IPS-15b (cell line): ENCODE measurements around the gene PRPF18.

Experiments used
- H3K27me3 ChIP-seq: one replicate; pipeline ENCODE4 v1.6.1; 2013; ENCODE audit warnings: low read length; ENCODE audit not compliant: control insufficient read depth, insufficient read depth
- H3K36me3 ChIP-seq: one replicate; pipeline ENCODE4 v1.6.1; 2013; ENCODE audit warnings: low read length; ENCODE audit not compliant: control insufficient read depth, insufficient read depth
- H3K4me1 ChIP-seq: one replicate; pipeline ENCODE4 v1.6.1; 2013; ENCODE audit warnings: mild to moderate bottlenecking, low read length; ENCODE audit not compliant: control insufficient read depth, insufficient read depth
- H3K4me3 ChIP-seq: one replicate; pipeline ENCODE4 v1.5.1; 2013; ENCODE audit warnings: low read depth, low read length
- H3K9ac ChIP-seq: one replicate; pipeline ENCODE4 v1.6.1; 2013; ENCODE audit warnings: low read depth, mild to moderate bottlenecking, low read length
- H3K9me3 ChIP-seq: one replicate; pipeline ENCODE4 v1.6.1; 2013; ENCODE audit warnings: mild to moderate bottlenecking, low read length; ENCODE audit not compliant: control insufficient read depth, insufficient read depth

PRPF18 gene

DNA sequence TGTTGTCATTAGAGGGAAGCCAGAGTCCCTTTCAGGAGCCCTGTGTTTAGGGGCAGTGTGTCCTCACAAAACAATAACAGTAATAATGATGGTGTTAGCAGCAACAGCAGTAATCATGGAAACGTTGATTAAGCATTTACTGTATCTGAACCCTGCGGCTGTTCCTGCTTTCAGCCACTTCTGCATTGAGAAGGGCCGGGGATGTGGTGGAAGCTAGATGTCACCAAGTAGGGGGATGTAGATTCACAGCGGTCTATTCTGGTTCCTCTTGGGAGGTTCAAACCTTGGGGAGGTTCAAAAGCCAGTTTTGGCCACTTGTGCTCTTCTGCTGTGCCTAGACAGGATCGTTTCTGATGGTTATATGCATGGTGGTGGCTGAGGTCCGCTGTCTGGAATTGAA is 44.8 kb downstream of the PRPF18 start:
- Histone ChIP-seq H3K4me3 (no peak overlapping the region), H3K36me3 (no peaks in the 10 kb centered on the region), H3K4me1 (peaks cover 17% of the 10 kb centered on the region), H3K9me3 (no peaks in the 10 kb centered on the region), H3K9ac (no peak overlapping the region), H3K27me3 (no peaks in the 10 kb centered on the region)

DNA sequence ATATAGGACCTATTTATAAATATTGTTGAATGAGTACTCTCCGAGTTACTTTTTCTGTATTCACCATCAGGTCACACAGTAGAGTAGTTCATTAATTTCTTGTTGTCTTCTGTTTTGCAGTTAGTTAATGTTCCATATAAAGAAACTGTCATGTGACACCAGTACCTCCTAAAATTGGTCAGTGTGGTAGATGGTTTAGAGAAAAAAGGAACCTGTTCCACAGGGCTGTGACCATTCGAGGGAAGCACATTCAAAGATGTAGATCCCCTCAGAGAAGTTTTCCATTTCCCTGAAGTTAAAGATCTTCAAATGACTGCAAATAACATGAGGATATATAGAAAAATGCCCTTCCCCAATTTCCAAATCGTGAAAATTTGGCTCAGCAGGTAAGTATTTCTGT is 45.7 kb downstream of the PRPF18 start:
- no peaks in the 10 kb centered on the region for H3K36me3 ChIP-seq
- H3K27me3 ChIP-seq = no peaks in the 10 kb centered on the region
- H3K9me3 ChIP-seq = no peaks in the 10 kb centered on the region
- H3K4me3 ChIP-seq = no peak overlapping the region
- H3K9ac ChIP-seq = no peak overlapping the region
- peaks cover 12% of the 10 kb centered on the region for H3K4me1 ChIP-seq

DNA sequence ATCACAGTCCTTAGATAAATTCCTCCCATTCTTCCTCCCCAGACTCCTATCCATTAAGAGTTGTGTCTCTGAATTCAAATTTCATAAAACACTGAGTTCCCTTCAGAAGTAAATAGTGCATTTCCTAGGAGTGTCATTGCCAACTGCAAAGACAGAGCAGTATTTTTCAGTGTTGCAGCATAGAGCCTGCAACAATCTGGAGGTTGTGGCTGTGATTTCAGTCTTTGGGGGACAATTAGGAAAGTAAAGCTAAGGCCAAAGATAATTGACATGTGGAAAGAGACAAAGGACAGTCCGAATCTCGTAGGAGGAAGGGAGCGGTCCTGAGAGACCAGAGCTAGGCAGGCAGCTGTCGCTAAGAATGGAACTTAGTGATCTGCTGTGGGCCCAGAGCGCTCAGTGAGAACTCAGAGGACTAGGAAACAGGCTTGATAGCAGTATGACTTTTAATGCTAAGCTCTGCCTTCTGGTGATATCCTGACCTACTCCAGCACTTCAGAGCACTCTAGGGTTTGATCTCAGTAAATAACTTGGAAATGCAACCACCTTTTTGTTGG is 46.2 kb downstream of the PRPF18 start:
- peaks cover 6% of the 10 kb centered on the region for H3K4me1 ChIP-seq
- no peaks in the 10 kb centered on the region for H3K36me3 ChIP-seq
- no peaks in the 10 kb centered on the region for H3K27me3 ChIP-seq

DNA sequence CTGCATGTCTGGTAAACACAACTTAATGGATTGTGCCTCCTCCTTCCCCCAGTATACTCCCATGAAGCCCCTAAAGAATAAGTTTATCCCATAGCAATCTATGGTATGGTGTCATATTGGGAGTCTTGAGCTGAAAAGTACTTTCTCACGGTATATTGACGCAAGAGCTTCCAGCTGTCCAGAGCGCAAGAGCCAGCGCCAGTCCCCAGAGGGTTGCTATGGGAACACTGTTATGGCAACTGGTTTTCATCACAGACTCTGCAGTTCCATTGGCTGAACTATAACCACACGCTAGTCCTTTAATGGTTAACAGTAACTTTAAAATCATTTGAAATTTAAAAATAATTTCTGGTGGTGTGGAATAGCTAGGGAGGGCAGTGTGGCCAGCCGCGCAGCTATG is 46.9 kb downstream of the PRPF18 start:
- H3K36me3 ChIP-seq = no peaks in the 10 kb centered on the region
- no peak overlapping the region for H3K4me3 ChIP-seq
- peaks cover under 1% of the 10 kb centered on the region for H3K4me1 ChIP-seq
- H3K27me3 ChIP-seq = no peaks in the 10 kb centered on the region
- no peak overlapping the region for H3K9ac ChIP-seq
- H3K9me3 ChIP-seq = no peaks in the 10 kb centered on the region

More for the DNA sequence above, 46.2 kb downstream of the PRPF18 start:
- Histone ChIP-seq H3K9me3 (no peaks in the 10 kb centered on the region), H3K9ac (no peak overlapping the region), H3K4me3 (no peak overlapping the region)

DNA sequence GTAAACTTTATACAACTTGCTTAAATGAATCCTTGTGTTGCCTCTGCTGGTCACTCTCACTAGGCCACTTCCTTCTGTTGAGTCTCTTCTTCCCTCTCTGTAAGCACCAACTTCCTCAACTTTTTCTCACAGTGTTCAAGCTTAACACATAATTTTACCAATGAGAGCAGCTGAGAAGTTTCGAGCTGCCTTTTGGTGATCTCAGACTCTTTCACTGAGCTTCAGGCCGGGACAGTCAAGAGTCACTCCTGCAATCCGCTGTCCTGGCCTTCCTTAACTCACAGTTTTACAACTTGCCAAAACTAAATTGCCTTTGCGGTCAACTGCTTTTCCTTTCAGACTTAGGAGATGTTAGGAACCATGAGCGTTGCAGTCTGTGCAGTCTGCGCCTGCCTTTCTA is 47.4 kb downstream of the PRPF18 start:
- Histone ChIP-seq H3K9ac (no peak overlapping the region), H3K9me3 (no peaks in the 10 kb centered on the region), H3K36me3 (no peaks in the 10 kb centered on the region), H3K4me3 (no peak overlapping the region), H3K4me1 (no peaks in the 10 kb centered on the region), H3K27me3 (no peaks in the 10 kb centered on the region)

DNA sequence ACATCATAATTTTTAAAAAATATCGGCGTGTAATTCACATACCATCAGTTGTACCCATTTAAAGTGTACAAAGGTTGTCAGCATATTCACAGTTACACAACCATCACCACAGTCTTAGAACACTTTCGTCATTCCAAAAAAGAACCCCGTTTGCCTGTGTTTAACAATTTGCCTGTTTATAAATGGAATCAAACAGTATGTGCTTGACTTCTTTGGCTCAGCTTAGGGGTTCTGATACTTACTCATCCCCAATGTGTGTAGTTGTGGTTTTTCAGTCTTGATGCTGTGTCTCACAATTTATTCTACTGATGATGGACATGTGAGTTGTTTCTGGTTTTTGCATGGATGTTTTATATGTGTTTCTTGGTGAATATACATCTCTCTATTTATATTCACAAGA is 50.0 kb downstream of the PRPF18 start:
- Histone ChIP-seq H3K9me3 (no peaks in the 10 kb centered on the region), H3K4me3 (no peak overlapping the region), H3K27me3 (no peaks in the 10 kb centered on the region), H3K36me3 (no peaks in the 10 kb centered on the region), H3K9ac (no peak overlapping the region), H3K4me1 (no peaks in the 10 kb centered on the region)

DNA sequence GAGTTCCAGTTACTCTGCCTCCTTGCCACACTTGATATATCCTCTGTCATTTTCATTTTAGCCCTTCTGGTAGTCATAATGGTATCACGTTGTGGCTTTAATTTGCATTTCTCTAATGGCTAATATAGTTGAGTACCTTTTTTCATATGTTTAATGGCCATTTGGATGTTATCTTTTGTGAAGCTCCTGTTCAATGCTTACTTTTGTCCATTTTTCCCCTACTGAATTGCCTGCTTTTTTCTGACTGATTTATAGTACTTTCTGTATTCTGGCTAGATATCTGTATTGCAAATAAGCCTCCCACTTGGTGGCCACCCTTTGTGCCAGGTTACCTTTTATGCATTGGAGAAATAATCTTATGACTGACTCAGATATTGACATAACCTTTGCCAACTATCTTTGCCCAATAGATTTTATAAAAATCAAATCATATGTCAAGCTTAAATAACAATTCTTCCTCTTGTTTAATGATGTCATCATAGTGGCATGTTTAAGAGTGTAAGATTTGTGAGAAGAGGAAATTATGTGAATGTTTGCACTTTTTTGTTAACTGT is 50.6 kb downstream of the PRPF18 start:
- Histone ChIP-seq H3K4me3 (no peak overlapping the region), H3K27me3 (no peaks in the 10 kb centered on the region)

DNA sequence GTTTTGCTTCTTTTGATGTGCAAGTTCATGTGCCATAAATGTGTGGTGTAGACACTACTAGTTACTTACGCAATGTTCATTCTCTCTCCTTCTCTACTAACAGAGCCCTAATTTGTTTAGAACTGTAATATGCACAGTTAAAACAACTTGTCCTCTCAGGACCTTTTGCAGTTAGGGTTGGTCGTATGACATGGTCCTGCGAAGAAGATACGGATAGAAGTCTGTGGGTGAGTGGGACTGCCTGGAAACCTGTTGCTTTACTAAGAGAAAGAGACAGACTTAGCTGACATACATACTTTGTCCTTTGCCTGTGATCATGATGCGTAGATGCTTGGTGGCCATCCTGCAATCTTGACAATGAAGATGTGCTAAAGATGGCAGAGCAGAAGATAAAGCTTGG is 51.1 kb downstream of the PRPF18 start:
- Histone ChIP-seq H3K4me3 (no peak overlapping the region), H3K36me3 (no peaks in the 10 kb centered on the region), H3K27me3 (no peaks in the 10 kb centered on the region), H3K9ac (no peak overlapping the region), H3K4me1 (no peaks in the 10 kb centered on the region), H3K9me3 (no peaks in the 10 kb centered on the region)

More for the DNA sequence above, 50.6 kb downstream of the PRPF18 start:
- Histone ChIP-seq H3K9ac (no peak overlapping the region), H3K36me3 (no peaks in the 10 kb centered on the region), H3K4me1 (no peaks in the 10 kb centered on the region), H3K9me3 (no peaks in the 10 kb centered on the region)

DNA sequence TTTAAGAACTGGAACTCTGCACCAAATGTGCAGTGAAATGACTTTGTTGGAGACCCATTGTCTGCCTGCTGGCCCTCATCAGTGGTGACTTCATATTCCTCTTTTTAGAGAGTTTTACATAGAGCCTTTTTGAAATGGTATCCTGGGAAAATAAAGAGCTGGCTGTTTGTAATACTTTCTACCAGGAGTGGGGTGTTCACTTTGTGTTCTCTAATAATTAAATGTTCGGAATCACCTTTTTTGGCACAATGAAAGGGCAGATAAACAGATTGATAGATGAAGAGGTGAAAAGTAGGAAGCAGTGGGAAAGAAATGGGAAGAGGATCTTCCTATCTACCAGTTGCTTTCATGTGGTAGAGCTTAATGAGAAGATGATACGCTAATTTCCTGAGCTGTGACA is 55.5 kb downstream of the PRPF18 start:
- no peaks in the 10 kb centered on the region for H3K9me3 ChIP-seq
- H3K27me3 ChIP-seq = no peaks in the 10 kb centered on the region
- no peak overlapping the region for H3K4me3 ChIP-seq
- no peaks in the 10 kb centered on the region for H3K36me3 ChIP-seq
- H3K4me1 ChIP-seq = no peaks in the 10 kb centered on the region
- no peak overlapping the region for H3K9ac ChIP-seq

DNA sequence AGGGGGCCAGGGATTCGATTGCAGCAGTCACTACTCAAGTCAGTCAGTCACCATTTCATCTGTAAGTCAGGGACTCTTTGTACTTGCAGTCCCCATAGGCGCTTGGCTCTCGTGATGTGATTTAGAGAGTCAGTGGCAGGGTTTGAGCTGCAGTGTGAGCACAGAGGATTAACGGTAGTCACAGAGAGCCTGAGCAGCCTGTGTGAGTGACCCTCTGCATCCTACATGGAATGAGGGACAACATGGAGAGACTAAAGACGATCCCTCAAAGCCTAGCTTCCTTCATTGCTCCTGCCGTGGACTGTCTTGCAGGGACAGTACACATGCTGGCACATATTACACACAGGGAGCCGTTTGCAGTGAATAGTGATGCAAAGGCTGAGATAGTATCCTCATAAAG is 56.3 kb downstream of the PRPF18 start:
- no peak overlapping the region for H3K4me3 ChIP-seq
- no peaks in the 10 kb centered on the region for H3K36me3 ChIP-seq
- H3K9me3 ChIP-seq = no peaks in the 10 kb centered on the region
- no peaks in the 10 kb centered on the region for H3K27me3 ChIP-seq
- H3K9ac ChIP-seq = no peak overlapping the region
- no peaks in the 10 kb centered on the region for H3K4me1 ChIP-seq

DNA sequence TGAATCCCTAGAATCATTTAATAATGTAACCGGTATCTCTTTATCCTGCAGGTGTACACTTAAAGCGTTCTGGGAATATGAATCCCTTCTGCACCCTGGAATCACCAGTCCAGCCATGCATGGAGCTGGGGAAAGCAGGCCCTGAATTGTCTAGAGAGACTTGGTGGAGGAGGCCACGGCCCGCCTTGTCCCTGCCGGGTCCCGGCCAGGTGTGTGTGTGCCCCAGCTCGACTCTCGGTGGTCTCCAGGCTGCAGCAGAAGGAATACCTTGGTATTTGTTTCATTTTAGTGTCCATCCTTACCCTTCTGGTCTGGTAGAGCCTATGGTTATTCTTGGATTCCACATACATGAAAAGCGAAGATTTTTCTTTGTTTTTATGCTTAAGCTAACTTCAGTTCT is 58.1 kb downstream of the PRPF18 start:
- Histone ChIP-seq H3K4me3 (no peak overlapping the region), H3K27me3 (no peaks in the 10 kb centered on the region), H3K4me1 (no peaks in the 10 kb centered on the region), H3K9ac (no peak overlapping the region), H3K9me3 (no peaks in the 10 kb centered on the region), H3K36me3 (no peaks in the 10 kb centered on the region)

DNA sequence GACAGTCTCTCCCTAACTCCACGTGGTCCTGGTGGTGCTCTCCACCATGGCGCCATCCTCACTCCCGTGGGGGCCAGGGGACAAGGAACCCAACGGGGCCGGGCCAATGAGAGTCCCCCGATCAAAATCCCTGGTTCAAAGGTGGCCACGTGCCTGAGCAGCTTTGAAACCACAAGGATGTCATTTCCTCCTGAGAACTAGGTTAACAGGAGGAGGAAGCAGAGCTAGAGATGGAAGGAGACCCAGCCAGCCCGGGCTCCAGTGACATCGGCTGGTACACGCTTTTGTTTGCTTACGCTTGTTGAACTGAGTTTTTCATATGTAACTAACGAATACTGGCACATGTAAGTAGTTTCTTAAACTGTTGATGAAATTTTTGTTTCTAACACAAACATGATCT is 61.7 kb downstream of the PRPF18 start:
- H3K4me3 ChIP-seq = no peak overlapping the region
- no peaks in the 10 kb centered on the region for H3K36me3 ChIP-seq
- H3K9me3 ChIP-seq = no peaks in the 10 kb centered on the region
- H3K4me1 ChIP-seq = no peaks in the 10 kb centered on the region
- H3K27me3 ChIP-seq = no peaks in the 10 kb centered on the region
- H3K9ac ChIP-seq = no peak overlapping the region
